Kidney (tissue), 14 donors: ENCODE measurements around the gene RPP25. TPM values are rescaled to one million over a fixed set of nuclear protein-coding genes. Genes with fewer than 3 reads are reported as not detected.

Source experiments
- DNase-seq, 5 donors: peaks; one replicate each; pipeline ENCODE4 v3.0.0-alpha.2; 2013 to 2020
- FAIRE-seq: peaks from 2 replicates; lab custom pipeline; 2012; peaks lifted over from hg19 to GRCh38; lab: Jason Lieb, UNC
- H3K27ac ChIP-seq, 2 donors: one replicate each; pipeline ENCODE4 v1.7.0; 2013; ENCODE audit warnings: low read depth in 2 of 2, low read length in 2 of 2, inconsistent platforms in 1 of 2
- H3K27me3 ChIP-seq: one replicate; pipeline ENCODE4 v1.7.1; 2013; ENCODE audit warnings: low read length, inconsistent platforms; ENCODE audit not compliant: control insufficient read depth, insufficient read depth
- H3K36me3 ChIP-seq, 3 donors: one replicate each; pipeline versions ENCODE4 v1.7.0 to v1.7.1; 2013; ENCODE audit warnings: low read length in 3 of 3, control low read depth in 1 of 3, inconsistent platforms in 1 of 3; ENCODE audit not compliant: insufficient read depth in 3 of 3, control insufficient read depth in 2 of 3
- H3K4me1 ChIP-seq, 3 donors: one replicate each; pipeline versions ENCODE4 v1.7.0 to v1.7.1; 2013; ENCODE audit warnings: low read length in 3 of 3, inconsistent platforms in 1 of 3, low read depth in 1 of 3; ENCODE audit not compliant: control insufficient read depth in 2 of 3, insufficient read depth in 2 of 3
- H3K4me3 ChIP-seq, 3 donors: one replicate each; pipeline versions ENCODE4 v1.7.0 to v1.8.1; 2013; ENCODE audit warnings: low read length in 3 of 3, control low read depth in 1 of 3, inconsistent platforms in 1 of 3
- H3K9ac ChIP-seq, 3 donors: one replicate each; pipeline versions ENCODE4 v1.7.0 to v1.7.1; 2013; ENCODE audit warnings: low read length in 3 of 3, control low read depth in 1 of 3, inconsistent platforms in 1 of 3
- H3K9me3 ChIP-seq, 3 donors: one replicate each; pipeline versions ENCODE4 v1.7.0 to v1.7.1; 2013; ENCODE audit warnings: low read length in 3 of 3, control low read depth in 1 of 3, inconsistent platforms in 1 of 3; ENCODE audit not compliant: control insufficient read depth in 2 of 3, insufficient read depth in 1 of 3
- CTCF ChIP-seq: IDR thresholded peaks from 3 replicates; pipeline ENCODE4 v1.5.1; 2012; ENCODE audit warnings: mild to moderate bottlenecking, moderate library complexity, borderline replicate concordance; ENCODE audit not compliant: insufficient read depth; ENCODE audit errors: extremely low read depth
- intact Hi-C: fragments of 100-400 bp; cut with DNase I; formaldehyde crosslinking; loops from one replicate; pipeline ENCODE4 v1.11.1; 2022
- polyA plus RNA-seq: library from polyadenylated mRNA; stranded (reverse); fragments of 350-450 nt; fragmentation: Illumina TruSeq; extraction: RNeasy Lipid Tissue Mini Kit (QIAGEN cat#74804); gene quantifications from one replicate; pipeline ENCODE4 v1.2.3, GENCODE V29; 2014; ENCODE audit warnings: low read depth, low replicate concordance; ENCODE audit not compliant: insufficient read depth
- total RNA-seq: library from RNA; stranded (reverse); fragmentation: NEBNext Ultra II Directional; extraction: Animal tissue kit (Norgen Biotek cat#: 25700); gene quantifications from one replicate; pipeline ENCODE4 v1.2.1, GENCODE V29; 2021
- donor health status: control.
- donor health status: control.
- donor health status: control.
- donor health status: control.
- donor health status: control.
- donor health status: DM: yes; HTN: yes; CAD: no.
- donor health status: Normal renal cell carcinoma (clear cell type).

RPP25 gene
- total and polyA plus RNA-seq, 2 donors from 2014 or later = 7.2 to 7.3 TPM

DNA sequence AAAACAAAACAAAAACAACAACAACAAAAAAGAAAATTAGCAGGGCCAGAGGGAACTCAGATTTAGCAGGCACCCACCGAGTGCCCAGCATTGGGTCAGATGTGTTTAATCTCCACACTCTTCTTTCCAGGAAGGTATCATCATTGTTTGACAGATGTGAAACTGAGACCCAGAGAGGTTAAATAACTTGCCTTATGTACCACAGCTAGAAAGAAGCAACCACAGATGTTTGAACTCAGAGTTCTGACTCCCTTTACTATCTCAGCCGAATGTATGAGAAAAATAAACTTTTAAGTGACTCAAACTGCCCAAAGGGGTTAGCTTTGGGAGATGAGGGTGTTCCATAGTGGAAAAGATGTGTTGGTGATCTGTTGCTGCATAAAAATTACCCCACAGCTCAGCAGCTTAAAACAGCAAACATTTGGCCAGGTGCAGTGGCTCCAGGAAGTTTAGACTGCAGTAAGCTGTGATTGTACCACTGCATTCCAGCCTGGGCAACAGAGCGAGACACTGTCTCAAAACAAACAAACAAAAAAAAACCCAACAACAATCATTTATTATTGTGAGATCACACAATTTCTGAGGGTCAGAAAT is 4.5 kb upstream of the RPP25 start:
- no peaks in the 10 kb centered on the region for H3K9me3 ChIP-seq
- FAIRE-seq (no peak), DNase-seq (peak in 1 of 5 donors; percentile 6)
- H3K4me1 ChIP-seq = peaks cover 0 to 12% (median 3%) of the 10 kb centered on the region in 3 donors
- no peaks in the 10 kb centered on the region for H3K36me3 ChIP-seq
- no peak overlapping the region for H3K4me3 ChIP-seq
- no peak overlapping the region for H3K9ac ChIP-seq
- TF ChIP-seq CTCF = no peak
- intact Hi-C loops = no loop called here
- H3K27me3 ChIP-seq = peaks cover 5% of the 10 kb centered on the region
- H3K27ac ChIP-seq = no peak overlapping the region

DNA sequence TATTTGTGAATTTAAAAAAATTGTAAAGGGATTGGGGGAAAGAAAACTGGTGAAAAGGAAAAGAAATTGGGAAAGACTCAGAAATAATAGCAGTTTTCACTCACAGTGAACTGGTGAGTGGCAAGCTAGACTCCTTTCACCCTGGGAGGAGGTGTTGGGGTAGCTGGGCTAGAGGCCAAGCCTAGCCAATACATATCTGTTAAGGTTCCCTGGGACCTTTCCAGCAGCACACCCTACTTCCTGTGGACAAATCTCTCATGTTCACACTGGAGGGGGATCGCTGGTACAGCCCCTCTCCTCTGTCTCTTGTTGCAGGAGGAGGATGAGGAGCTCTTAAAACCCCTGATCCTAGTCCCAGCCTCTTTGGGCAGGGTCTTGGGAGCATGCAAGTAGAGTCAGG is 3.7 kb upstream of the RPP25 start:
- H3K9ac ChIP-seq = no peak overlapping the region
- FAIRE-seq (no peak), DNase-seq (peak in 1 of 5 donors; percentile 33)
- H3K36me3 ChIP-seq = no peaks in the 10 kb centered on the region
- H3K27me3 ChIP-seq = peaks cover 7% of the 10 kb centered on the region
- intact Hi-C loops = no loop called here
- no peaks in the 10 kb centered on the region for H3K9me3 ChIP-seq
- H3K4me1 ChIP-seq = peaks cover 0 to 18% (median 9%) of the 10 kb centered on the region in 3 donors
- H3K4me3 ChIP-seq = no peak overlapping the region
- no peak for TF ChIP-seq CTCF
- H3K27ac ChIP-seq = no peak overlapping the region

GRCh38 chr15:74959586-74959939 is 3.0 kb upstream of the RPP25 start:
- no peaks in the 10 kb centered on the region for H3K9me3 ChIP-seq
- H3K4me1 ChIP-seq = peaks cover 0 to 18% (median 12%) of the 10 kb centered on the region in 3 donors
- no peak overlapping the region for H3K4me3 ChIP-seq
- intact Hi-C loops = no loop called here
- H3K27ac ChIP-seq = no peak overlapping the region
- H3K36me3 ChIP-seq = no peaks in the 10 kb centered on the region
- peaks cover 7% of the 10 kb centered on the region for H3K27me3 ChIP-seq
- FAIRE-seq (no peak), DNase-seq (no peak)
- no peak for TF ChIP-seq CTCF
- no peak overlapping the region for H3K9ac ChIP-seq
